GM19193 (cell line): ENCODE measurements around the gene CCND2.

ENCODE experiments used
- POLR2A ChIP-seq: IDR thresholded peaks from 4 replicates; pipeline ENCODE4 v1.6.1; 2011; ENCODE audit not compliant: insufficient read depth, insufficient read length; ENCODE audit errors: extremely low read depth

Gene CCND2

GRCh38 chr12:4279198-4279690 lies 5.7 kb downstream of the CCND2 start:
- TF ChIP-seq POLR2A = peak; percentile 39

GRCh38 chr12:4280351-4281163 lies 7.0 kb downstream of the CCND2 start:
- TF ChIP-seq POLR2A = no peak

- peak; percentile 43 for TF ChIP-seq POLR2A
These were observed 7.7 kb downstream of the CCND2 start for GRCh38 chr12:4281173-4281654.

- TF ChIP-seq POLR2A = peak; percentile 62
These were observed 8.7 kb downstream of the CCND2 start for GRCh38 chr12:4282103-4282891.

GRCh38 chr12:4282892-4283511 lies 9.4 kb downstream of the CCND2 start:
- TF ChIP-seq POLR2A = no peak

GRCh38 chr12:4283512-4284255 lies 10.1 kb downstream of the CCND2 start:
- peak; percentile 62 for TF ChIP-seq POLR2A

GRCh38 chr12:4284306-4284705 lies 10.7 kb downstream of the CCND2 start:
- no peak for TF ChIP-seq POLR2A

GRCh38 chr12:4285070-4285469 lies 11.5 kb downstream of the CCND2 start:
- peak; percentile 52 for TF ChIP-seq POLR2A

GRCh38 chr12:4286228-4286627 lies 12.7 kb downstream of the CCND2 start:
- no peak for TF ChIP-seq POLR2A

GRCh38 chr12:4286771-4287317 lies 13.3 kb downstream of the CCND2 start:
- peak; percentile 50 for TF ChIP-seq POLR2A

GRCh38 chr12:4287325-4288211 lies 14.0 kb downstream of the CCND2 start:
- TF ChIP-seq POLR2A = peak; percentile 61

- TF ChIP-seq POLR2A = no peak
These were observed 15.0 kb downstream of the CCND2 start for GRCh38 chr12:4288296-4289131.
